Sigmoid colon (tissue), 7 donors: ENCODE measurements around the gene GRID1. TPM values are rescaled to one million over a fixed set of nuclear protein-coding genes. Genes with fewer than 3 reads are reported as not detected.

Experiments used
- DNase-seq: peaks from one replicate; pipeline ENCODE4 v3.0.0-alpha.2; 2019
- H3K27ac ChIP-seq, 4 donors: fragments of 200-600 bp; sonication (generic); one replicate each; pipeline ENCODE4 v1.5.1; 2016 to 2019; ENCODE audit warnings: mild to moderate bottlenecking in 1 of 4
- H3K27me3 ChIP-seq, 3 donors: fragments of 200-600 bp; sonication (generic); one replicate each; pipeline ENCODE4 v1.5.1; 2019; ENCODE audit warnings: mild to moderate bottlenecking in 1 of 3
- H3K36me3 ChIP-seq, 4 donors: fragments of 200-600 bp; sonication (generic); one replicate each; pipeline ENCODE4 v1.5.1; 2016 to 2019
- H3K4me1 ChIP-seq, 4 donors: fragments of 200-600 bp; sonication (generic); one replicate each; pipeline ENCODE4 v1.5.1; 2017 to 2019
- H3K4me3 ChIP-seq, 4 donors: fragments of 200-600 bp; sonication (generic); one replicate each; pipeline ENCODE4 v1.5.1; 2017 to 2019; ENCODE audit warnings: mild to moderate bottlenecking in 2 of 4, moderate library complexity in 1 of 4
- H3K9me3 ChIP-seq, 4 donors: fragments of 200-600 bp in 3 of 4; sonication (generic) in 3 of 4; one replicate each; pipeline versions ENCODE4 v1.5.1 to v1.6.1; 2013 to 2019
- EP300 ChIP-seq, 4 donors: sonication (generic); formaldehyde crosslinking; IDR thresholded peaks; one replicate each; pipeline ENCODE4 v1.6.1; 2017; ENCODE audit warnings: antibody characterized with exemption in 4 of 4
- POLR2A ChIP-seq, 2 donors: fragments of 450-650 bp; IDR thresholded peaks; one replicate each; pipeline ENCODE4 v1.6.1; 2016; ENCODE audit warnings: antibody characterized with exemption in 2 of 2, mild to moderate bottlenecking in 2 of 2, moderate library complexity in 2 of 2
- POLR2AphosphoS5 ChIP-seq, 4 donors: sonication (generic); formaldehyde crosslinking; IDR thresholded peaks; one replicate each; pipeline ENCODE4 v1.6.1; 2017; ENCODE audit warnings: antibody characterized with exemption in 4 of 4
- WGBS, 2 donors: extraction: QIAGEN DNeasy Blood & Tissue Kit; methylation state at CpG; one replicate each; pipeline ENCODE4 v1.1.7; 2013; 5-methylcytosine and 5-hydroxymethylcytosine counted together
- intact Hi-C: fragments of 100-400 bp; cut with DNase I; formaldehyde crosslinking; loops from one replicate; pipeline ENCODE4 v1.15.1; 2023
- polyA plus RNA-seq, 3 donors: library from polyadenylated mRNA; stranded (reverse); fragments of 200-250 nt; gene quantifications; one replicate each; pipeline ENCODE4 v1.2.3, GENCODE V29; 2013
- total RNA-seq, 4 donors: library from RNA; depleted of rRNA; stranded (reverse); fragments of >200 nt; gene quantifications; one replicate each; pipeline ENCODE4 v1.1.0, GENCODE V29; 2016
- TF ChIP-seq, protein P1 (sequence below), 4 experiments: fragments of 450-650 bp in 3 of 4; fragments of 200-600 bp in 1 of 4; IDR thresholded peaks; one replicate each; pipeline ENCODE4 v1.5.1; 2016 to 2019; ENCODE audit warnings: antibody characterized with exemption in 4 of 4, mild to moderate bottlenecking in 3 of 4, moderate library complexity in 2 of 4
- donor health status: healthy with polysubstance abuse.
- donor health status: Bipolar disorder and iron deficiency.
- donor health status: healthy.

GRID1 gene
- total and polyA plus RNA-seq, 7 donors = 0.66 to 4.7 (median 1.1) TPM; not detected in 2

DNA sequence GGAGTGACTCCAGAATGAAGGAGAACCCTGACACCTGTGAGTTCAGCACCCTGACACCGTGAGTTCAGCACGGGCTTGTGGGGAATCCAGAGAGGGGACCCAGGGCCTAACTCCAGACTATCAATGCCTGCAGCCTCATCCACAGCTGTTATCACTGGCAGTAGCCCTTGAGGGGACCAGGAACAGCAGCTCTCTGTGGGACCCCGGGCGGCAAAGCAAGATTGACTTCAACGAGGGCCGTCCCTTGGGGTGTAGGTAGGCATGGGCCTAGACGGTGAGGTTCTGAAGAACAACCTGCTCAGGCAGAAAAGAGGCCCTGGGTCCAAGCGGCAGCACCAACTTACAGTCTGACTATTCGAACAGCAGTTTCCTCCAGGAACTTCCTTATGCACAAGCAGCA, 8.9 kb downstream of the GRID1 start:
- no peaks in the 10 kb centered on the region for H3K27me3 ChIP-seq
- H3K27ac ChIP-seq = no peak overlapping the region
- H3K4me1 ChIP-seq = peaks cover 0 to 14% (median 5%) of the 10 kb centered on the region in 4 donors
- no peak overlapping the region for H3K4me3 ChIP-seq
- WGBS, 2 donors = 78 to 82% methylated on average over 9 of the region's 9 CpGs
- H3K9me3 ChIP-seq = no peaks in the 10 kb centered on the region
- H3K36me3 ChIP-seq = no peaks in the 10 kb centered on the region
- peak; percentile 24 for DNase-seq
- intact Hi-C loops = no loop called here
- TF ChIP-seq, protein P1, sequence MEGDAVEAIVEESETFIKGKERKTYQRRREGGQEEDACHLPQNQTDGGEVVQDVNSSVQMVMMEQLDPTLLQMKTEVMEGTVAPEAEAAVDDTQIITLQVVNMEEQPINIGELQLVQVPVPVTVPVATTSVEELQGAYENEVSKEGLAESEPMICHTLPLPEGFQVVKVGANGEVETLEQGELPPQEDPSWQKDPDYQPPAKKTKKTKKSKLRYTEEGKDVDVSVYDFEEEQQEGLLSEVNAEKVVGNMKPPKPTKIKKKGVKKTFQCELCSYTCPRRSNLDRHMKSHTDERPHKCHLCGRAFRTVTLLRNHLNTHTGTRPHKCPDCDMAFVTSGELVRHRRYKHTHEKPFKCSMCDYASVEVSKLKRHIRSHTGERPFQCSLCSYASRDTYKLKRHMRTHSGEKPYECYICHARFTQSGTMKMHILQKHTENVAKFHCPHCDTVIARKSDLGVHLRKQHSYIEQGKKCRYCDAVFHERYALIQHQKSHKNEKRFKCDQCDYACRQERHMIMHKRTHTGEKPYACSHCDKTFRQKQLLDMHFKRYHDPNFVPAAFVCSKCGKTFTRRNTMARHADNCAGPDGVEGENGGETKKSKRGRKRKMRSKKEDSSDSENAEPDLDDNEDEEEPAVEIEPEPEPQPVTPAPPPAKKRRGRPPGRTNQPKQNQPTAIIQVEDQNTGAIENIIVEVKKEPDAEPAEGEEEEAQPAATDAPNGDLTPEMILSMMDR (IDR thresholded peaks at IDR 0.05) = no peak

DNA sequence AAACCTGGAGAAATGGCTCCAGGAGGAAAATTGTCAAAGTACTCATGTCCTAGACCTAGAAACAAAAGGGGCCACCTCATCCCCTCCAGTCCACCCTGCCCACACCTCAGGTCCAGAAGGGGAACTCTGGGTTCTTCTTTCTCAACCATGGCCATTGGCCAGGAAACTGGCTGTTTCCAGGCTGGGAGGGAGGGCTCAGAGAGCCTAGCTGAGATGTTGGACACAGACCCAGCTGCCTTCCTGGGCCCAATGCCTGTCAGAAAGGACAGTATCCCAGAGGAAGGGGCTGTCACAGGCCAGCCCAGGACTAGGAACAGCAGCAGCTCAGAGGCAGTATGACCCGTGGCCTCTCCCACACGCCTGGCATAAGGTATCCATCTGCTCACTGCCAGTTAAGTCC, 9.6 kb downstream of the GRID1 start:
- no peaks in the 10 kb centered on the region for H3K9me3 ChIP-seq
- no peak overlapping the region for H3K4me3 ChIP-seq
- no peaks in the 10 kb centered on the region for H3K27me3 ChIP-seq
- 84 to 89% methylated on average over 2 of the region's 2 CpGs for WGBS, 2 donors
- intact Hi-C loops = no loop called here
- peaks cover 0 to 13% (median 5%) of the 10 kb centered on the region in 4 donors for H3K4me1 ChIP-seq
- no peaks in the 10 kb centered on the region for H3K36me3 ChIP-seq
- peak; percentile 62 for DNase-seq
- no peak overlapping the region for H3K27ac ChIP-seq
- no peak for TF ChIP-seq POLR2A (IDR thresholded peaks at IDR 0.05)
- TF ChIP-seq, protein P1 (IDR thresholded peaks at IDR 0.05) = no peak
- TF ChIP-seq EP300 (IDR thresholded peaks at IDR 0.05) = no peak
- TF ChIP-seq POLR2AphosphoS5 (IDR thresholded peaks at IDR 0.05) = no peak

DNA sequence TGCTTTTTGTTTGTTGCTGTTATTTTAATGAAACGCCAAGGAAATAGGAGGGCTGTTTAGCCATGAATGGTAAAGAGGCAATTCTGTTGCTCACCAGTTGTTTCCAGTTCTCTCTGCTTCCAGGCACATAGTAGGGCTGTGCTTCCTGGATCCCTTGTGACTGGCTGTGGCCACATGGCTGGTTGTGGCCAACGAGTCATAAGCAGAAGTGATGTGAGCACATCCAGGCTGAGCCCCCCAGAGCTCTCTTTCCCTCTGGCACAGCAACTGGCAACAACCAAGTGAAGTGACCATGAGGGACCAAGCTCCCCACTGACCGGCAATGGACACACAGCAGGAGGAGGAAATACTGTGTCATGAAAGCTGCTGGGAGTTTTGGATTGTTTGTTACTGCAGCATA, 10.3 kb downstream of the GRID1 start:
- 82 to 83% methylated on average over 3 of the region's 3 CpGs for WGBS, 2 donors
- Histone ChIP-seq H3K27me3 (no peaks in the 10 kb centered on the region), H3K4me3 (no peak overlapping the region), H3K4me1 (peaks cover 0 to 13% (median 5%) of the 10 kb centered on the region in 4 donors), H3K27ac (no peak overlapping the region), H3K36me3 (no peaks in the 10 kb centered on the region), H3K9me3 (no peaks in the 10 kb centered on the region)
- no peak for DNase-seq
- intact Hi-C loops = no loop called here
- TF ChIP-seq EP300 (IDR thresholded peaks at IDR 0.05) = no peak
- no peak for TF ChIP-seq POLR2AphosphoS5 (IDR thresholded peaks at IDR 0.05)
- no peak for TF ChIP-seq POLR2A (IDR thresholded peaks at IDR 0.05)
- TF ChIP-seq, protein P1 (IDR thresholded peaks at IDR 0.05) = no peak

DNA sequence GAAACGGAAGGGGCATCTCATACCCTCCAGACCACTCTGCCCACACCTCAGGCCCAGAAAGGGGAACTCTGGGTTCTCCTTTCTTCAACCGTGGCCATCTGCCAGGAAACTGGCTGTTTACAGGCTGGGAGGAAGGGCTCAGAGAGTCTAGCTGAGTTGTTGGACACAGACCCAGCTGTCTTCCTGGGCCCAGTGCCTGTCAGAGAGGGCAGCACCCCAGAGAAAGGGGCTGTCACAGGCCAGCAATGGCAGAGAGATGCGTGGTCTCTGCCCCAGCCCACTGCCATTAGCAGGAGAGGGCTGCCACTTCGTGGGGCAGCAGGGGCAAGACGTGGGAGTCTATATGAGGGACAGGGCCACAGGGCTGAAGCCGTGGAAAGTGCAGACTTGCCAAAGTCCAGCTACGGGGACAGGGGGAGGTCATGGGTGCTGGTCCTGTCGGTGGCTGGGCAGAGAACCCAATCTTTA, 11.0 kb downstream of the GRID1 start:
- DNase-seq = no peak
- H3K4me1 ChIP-seq = peaks cover 0 to 10% (median 5%) of the 10 kb centered on the region in 4 donors
- TF ChIP-seq, protein P1 (IDR thresholded peaks at IDR 0.05) = no peak
- TF ChIP-seq EP300 (IDR thresholded peaks at IDR 0.05) = no peak
- no peak for TF ChIP-seq POLR2A (IDR thresholded peaks at IDR 0.05)
- no peak for TF ChIP-seq POLR2AphosphoS5 (IDR thresholded peaks at IDR 0.05)
- H3K36me3 ChIP-seq = no peaks in the 10 kb centered on the region
- H3K4me3 ChIP-seq = no peak overlapping the region
- no peaks in the 10 kb centered on the region for H3K9me3 ChIP-seq
- WGBS, 2 donors = 43 to 56% methylated on average over 8 of the region's 8 CpGs
- no peak overlapping the region for H3K27ac ChIP-seq
- no peaks in the 10 kb centered on the region for H3K27me3 ChIP-seq
- intact Hi-C loops = no loop called here
